B cell (primary cell): ENCODE results near the gene DPM2. TPM values are rescaled to one million over a fixed set of nuclear protein-coding genes. Genes with fewer than 3 reads are reported as not detected.

Source experiments
- ATAC-seq: fragments of 200-7000 bp; cut with Tn5 transposase; one replicate; pipeline ENCODE4 v1.10.0; 2021; ENCODE audit warnings: low read depth, mild to moderate bottlenecking, moderate number of reproducible peaks, moderate library complexity
- CTCF ChIA-PET: fragments of 350-600 bp; sonication (Branson Sonifier 250); formaldehyde crosslinking; loops from one replicate; lab custom pipeline; 2021; ENCODE audit warnings: antibody characterized with exemption, inconsistent platforms; lab: Charles Lee
- POLR2A ChIA-PET: fragments of 350-600 bp; sonication (Branson Sonifier 250); formaldehyde crosslinking; loops from one replicate; lab custom pipeline; 2021; ENCODE audit warnings: antibody characterized with exemption; lab: Charles Lee
- DNase-seq: peaks from one replicate; pipeline ENCODE4 v3.0.0; 2013
- H2AFZ ChIP-seq: 2 replicates; pipeline ENCODE4 v1.6.1; 2012; ENCODE audit warnings: mild to moderate bottlenecking, low read depth, low read length; ENCODE audit not compliant: insufficient read depth, poor library complexity, severe bottlenecking
- H3K27ac ChIP-seq, 2 donors: 1 replicate in 1 of 2; 2 replicates in 1 of 2; pipeline ENCODE4 v1.5.1; 2012 to 2013; ENCODE audit warnings: low read length in 2 of 2, mild to moderate bottlenecking in 2 of 2, moderate library complexity in 1 of 2
- H3K27me3 ChIP-seq, 4 experiments: fragments of 200-600 bp in 1 of 4; sonication (generic) in 1 of 4; replicated peaks in 1 of 4; 1 replicate in 2 of 4; 2 replicates in 2 of 4; pipeline versions ENCODE4 v1.6.1 to v1.7.0; 2013 to 2016; ENCODE audit warnings: low read length in 3 of 4, mild to moderate bottlenecking in 2 of 4, mixed read lengths in 1 of 4, moderate library complexity in 1 of 4; ENCODE audit not compliant: insufficient read depth in 4 of 4, control insufficient read depth in 3 of 4; ENCODE audit errors: control extremely low read depth in 1 of 4
- H3K36me3 ChIP-seq, 2 experiments: replicated peaks in 1 of 2; 1 replicate in 1 of 2; 2 replicates in 1 of 2; pipeline versions ENCODE4 v1.6.1 to v1.7.1; 2013; ENCODE audit warnings: low read length in 1 of 2; ENCODE audit not compliant: insufficient read depth in 2 of 2, control insufficient read depth in 1 of 2; ENCODE audit errors: control extremely low read depth in 1 of 2, extremely low read depth in 1 of 2
- H3K4me1 ChIP-seq, 2 donors: fragments of 200-600 bp in 1 of 2; sonication (generic) in 1 of 2; 1 replicate in 1 of 2; 2 replicates in 1 of 2; pipeline versions ENCODE4 v1.5.1 to v1.6.1; 2013 to 2017; ENCODE audit warnings: low read length in 2 of 2; ENCODE audit not compliant: control insufficient read depth in 2 of 2, insufficient read depth in 2 of 2
- H3K4me2 ChIP-seq: replicated peaks from 2 replicates; pipeline ENCODE3; 2012; ENCODE audit warnings: mild to moderate bottlenecking, low read depth, low read length; ENCODE audit not compliant: poor library complexity, severe bottlenecking
- H3K4me3 ChIP-seq, 5 experiments: fragments of 200-600 bp in 1 of 5; sonication (generic) in 1 of 5; 1 replicate in 3 of 5; 2 replicates in 2 of 5; pipeline versions ENCODE4 v1.5.1 to v1.7.0; 2011 to 2016; ENCODE audit warnings: low read length in 4 of 5, mild to moderate bottlenecking in 4 of 5, low read depth in 2 of 5, control low read depth in 1 of 5, moderate library complexity in 1 of 5; ENCODE audit not compliant: insufficient read depth in 1 of 5; ENCODE audit errors: control extremely low read depth in 1 of 5, extremely low read depth in 1 of 5
- H3K79me2 ChIP-seq: fragments of 200-600 bp; sonication (generic); one replicate; pipeline ENCODE4 v1.6.0; 2016; ENCODE audit warnings: low read length; ENCODE audit not compliant: control insufficient read depth, insufficient read depth
- H3K9ac ChIP-seq: fragments of 200-600 bp; sonication (generic); 2 replicates; pipeline ENCODE4 v1.6.1; 2017; ENCODE audit warnings: mild to moderate bottlenecking, low read length, moderate library complexity
- H3K9me3 ChIP-seq, 3 donors: one replicate each; pipeline versions ENCODE4 v1.6.1 to v1.7.1; 2013; ENCODE audit warnings: low read length in 2 of 3; ENCODE audit not compliant: control insufficient read depth in 2 of 3, insufficient read depth in 1 of 3; ENCODE audit errors: control extremely low read depth in 1 of 3
- H4K20me1 ChIP-seq: 2 replicates; pipeline ENCODE4 v1.6.0; 2012; ENCODE audit warnings: mild to moderate bottlenecking, low read length; ENCODE audit not compliant: insufficient read depth, control insufficient read depth, poor library complexity, severe bottlenecking
- H3K27ac Mint-ChIP-seq: one replicate; pipeline ENCODE4 v1.8.0; 2021; ENCODE audit warnings: mixed read lengths
- H3K27me3 Mint-ChIP-seq: one replicate; pipeline ENCODE4 v1.8.0; 2021; ENCODE audit warnings: mixed read lengths
- H3K4me1 Mint-ChIP-seq: one replicate; pipeline ENCODE4 v1.8.0; 2021; ENCODE audit warnings: mixed read lengths
- H3K4me3 Mint-ChIP-seq: one replicate; pipeline ENCODE4 v1.8.0; 2021; ENCODE audit warnings: mixed read lengths
- H3K9me3 Mint-ChIP-seq: one replicate; pipeline ENCODE4 v1.8.0; 2022; ENCODE audit warnings: mixed read lengths; ENCODE audit not compliant: insufficient read depth
- CTCF ChIP-seq: fragments of 200-600 bp; IDR thresholded peaks from one replicate; pipeline ENCODE4 v1.8.0; 2022; ENCODE audit warnings: antibody characterized with exemption, mild to moderate bottlenecking
- EZH2 ChIP-seq: IDR thresholded peaks from 2 replicates; pipeline ENCODE4 v1.6.1; 2012; ENCODE audit warnings: borderline replicate concordance, low read depth, mild to moderate bottlenecking, moderate library complexity, low read length; ENCODE audit not compliant: insufficient read depth, poor library complexity, severe bottlenecking
- WGBS: methylation state at CpG from one replicate; pipeline ENCODE4 v1.1.5; 2013; ENCODE audit warnings: missing lambda C conversion rate; ENCODE audit not compliant: insufficient coverage; 5-methylcytosine and 5-hydroxymethylcytosine counted together
- intact Hi-C: fragments of 100-400 bp; cut with micrococcal nuclease; formaldehyde crosslinking; loops from one replicate; pipeline ENCODE4 v1.10.0; 2022
- polyA plus RNA-seq: library from polyadenylated mRNA; depleted of rRNA; stranded (reverse); fragments of >200 nt; gene quantifications from 2 replicates; pipeline ENCODE4 v1.2.3, GENCODE V29; 2012
- total RNA-seq, 2 donors: library from RNA; stranded (reverse); fragments of 120-200 nt in 1 of 2; gene quantifications; 1 replicate in 1 of 2; 2 replicates in 1 of 2; pipeline versions ENCODE4 v1.2.3 to v1.2.4, GENCODE V29; 2013 to 2022

The DPM2 gene
- total and polyA plus RNA-seq, 2 donors (not counting 1 experiment from before 2014, with no cell fraction given) = 34.1 to 42.9 TPM

DNA sequence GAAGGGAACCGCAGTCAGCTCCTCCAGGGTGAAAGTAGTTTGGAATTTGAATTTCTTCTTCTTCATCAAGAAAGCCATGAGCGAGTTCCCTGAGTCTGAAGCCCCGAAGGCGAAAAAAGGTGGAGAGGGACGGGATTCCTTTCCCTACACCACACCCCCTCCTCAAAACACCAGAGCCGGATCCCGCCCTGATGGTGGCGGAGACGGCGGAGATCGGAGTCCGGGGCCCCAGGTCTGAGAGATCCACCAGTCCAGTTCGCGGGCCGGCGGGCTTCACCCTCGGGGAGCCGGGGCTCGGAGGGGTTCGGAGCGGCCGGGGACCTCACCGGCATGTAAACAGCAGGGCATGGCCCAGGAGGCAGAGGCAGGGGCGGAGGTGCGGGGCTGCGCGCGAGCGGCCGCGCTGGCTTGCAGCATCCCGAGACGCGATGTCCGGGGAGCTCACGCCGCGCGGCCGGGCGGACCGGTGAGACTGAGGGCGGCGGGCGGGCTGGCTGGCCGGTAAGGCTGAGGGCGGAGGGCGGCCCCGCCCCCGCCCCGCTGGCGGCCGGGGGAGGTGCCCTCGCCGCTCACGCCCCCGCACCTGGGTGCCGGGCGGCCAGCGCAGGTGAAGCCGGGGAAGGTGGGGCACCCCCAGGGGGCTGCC is 42.5 kb upstream of the DPM2 start:
- Histone ChIP-seq H3K4me1 (peaks cover 74 to 88% of the 10 kb centered on the region in 2 donors), H2AFZ (peak overlapping the region; percentile 55), H3K9ac (peak overlapping the region; percentile 78), H3K4me2 (peak overlapping the region; percentile 75), H3K27me3 (no peaks in the 10 kb centered on the region), H3K9me3 (no peaks in the 10 kb centered on the region), H3K4me3 (peak overlapping the region; percentile 70 to 95 (median 82)), H4K20me1 (peaks cover 51% of the 10 kb centered on the region), H3K79me2 (peaks cover 77% of the 10 kb centered on the region), H3K27ac (peak overlapping the region; percentile 79 to 93), H3K36me3 (peaks cover 0 to 15% of the 10 kb centered on the region in 2 experiments)
- WGBS = under 1% methylated on average over 60 of the region's 61 CpGs
- Mint-ChIP-seq H3K27me3 (no peaks in the 10 kb centered on the region), H3K4me1 (peaks cover 75% of the 10 kb centered on the region), H3K4me3 (peak overlapping the region; percentile 97), H3K9me3 (no peaks in the 10 kb centered on the region), H3K27ac (peak overlapping the region; percentile 95)
- DNase-seq (peak; percentile 87), ATAC-seq (peak; percentile 31)
- TF ChIP-seq EZH2 (no peak), CTCF (no peak)
- intact Hi-C loops = loop anchor here (2.0 kb wide), 3 partner anchors 27 to 55 kb away; no protein-coding TSS in a partner anchor
- ChIA-PET CTCF (interaction anchor here (0.6 to 20.6 kb wide), 9 partner anchors 9 to 58 kb away, joined by 3 to 282 read pairs (median 7); no protein-coding TSS in a partner anchor), POLR2A (interaction anchor here (0.6 to 15.3 kb wide), 11 partner anchors 10 to 179 kb away, joined by 3 to 212 read pairs (median 6); partner anchors contain the start of genes NAIF1 and SLC25A25)
